Measurements from ENCODE around the gene ODAPH. TPM values are rescaled to one million over a fixed set of nuclear protein-coding genes. Genes with fewer than 3 reads are reported as not detected.

ODAPH gene
- total RNA-seq, 4 donors from 2014 or later = 0.23 TPM; not detected in 3

DNA sequence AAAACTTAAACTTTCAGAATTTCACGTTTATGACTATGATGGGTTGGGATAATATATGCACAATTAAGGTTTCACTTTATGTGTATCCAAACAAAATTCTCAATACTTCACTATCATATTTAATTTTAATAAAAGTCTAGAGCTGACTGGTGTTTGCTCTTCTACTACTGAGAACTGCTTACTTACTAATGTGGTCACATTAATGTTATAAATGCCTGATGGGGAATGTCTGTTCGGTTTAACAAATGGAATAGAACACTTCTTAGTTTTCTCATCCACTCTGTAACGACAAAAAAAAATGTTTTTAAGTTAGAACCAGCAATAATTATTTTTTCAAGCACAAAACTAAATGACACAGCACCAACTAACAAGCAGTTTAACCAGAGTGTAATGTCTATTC lies 40.2 kb downstream of the ODAPH start:
- Histone ChIP-seq H3K4me1 (no peaks in the 10 kb centered on the region), H3K9me3 (no peaks in the 10 kb centered on the region), H3K27ac (no peak overlapping the region), H3K4me3 (no peak overlapping the region), H3K27me3 (no peaks in the 10 kb centered on the region), H3K36me3 (no peaks in the 10 kb centered on the region)
- TF ChIP-seq, protein P1, sequence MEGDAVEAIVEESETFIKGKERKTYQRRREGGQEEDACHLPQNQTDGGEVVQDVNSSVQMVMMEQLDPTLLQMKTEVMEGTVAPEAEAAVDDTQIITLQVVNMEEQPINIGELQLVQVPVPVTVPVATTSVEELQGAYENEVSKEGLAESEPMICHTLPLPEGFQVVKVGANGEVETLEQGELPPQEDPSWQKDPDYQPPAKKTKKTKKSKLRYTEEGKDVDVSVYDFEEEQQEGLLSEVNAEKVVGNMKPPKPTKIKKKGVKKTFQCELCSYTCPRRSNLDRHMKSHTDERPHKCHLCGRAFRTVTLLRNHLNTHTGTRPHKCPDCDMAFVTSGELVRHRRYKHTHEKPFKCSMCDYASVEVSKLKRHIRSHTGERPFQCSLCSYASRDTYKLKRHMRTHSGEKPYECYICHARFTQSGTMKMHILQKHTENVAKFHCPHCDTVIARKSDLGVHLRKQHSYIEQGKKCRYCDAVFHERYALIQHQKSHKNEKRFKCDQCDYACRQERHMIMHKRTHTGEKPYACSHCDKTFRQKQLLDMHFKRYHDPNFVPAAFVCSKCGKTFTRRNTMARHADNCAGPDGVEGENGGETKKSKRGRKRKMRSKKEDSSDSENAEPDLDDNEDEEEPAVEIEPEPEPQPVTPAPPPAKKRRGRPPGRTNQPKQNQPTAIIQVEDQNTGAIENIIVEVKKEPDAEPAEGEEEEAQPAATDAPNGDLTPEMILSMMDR (IDR thresholded peaks at IDR 0.05) = no peak
- no peak for TF ChIP-seq POLR2A (IDR thresholded peaks at IDR 0.05)
- intact Hi-C loops (cut with DNase I) = no loop called here
- 65 to 72% methylated on average over 3 of the region's 3 CpGs for WGBS, 2 donors
- no peak for DNase-seq

DNA sequence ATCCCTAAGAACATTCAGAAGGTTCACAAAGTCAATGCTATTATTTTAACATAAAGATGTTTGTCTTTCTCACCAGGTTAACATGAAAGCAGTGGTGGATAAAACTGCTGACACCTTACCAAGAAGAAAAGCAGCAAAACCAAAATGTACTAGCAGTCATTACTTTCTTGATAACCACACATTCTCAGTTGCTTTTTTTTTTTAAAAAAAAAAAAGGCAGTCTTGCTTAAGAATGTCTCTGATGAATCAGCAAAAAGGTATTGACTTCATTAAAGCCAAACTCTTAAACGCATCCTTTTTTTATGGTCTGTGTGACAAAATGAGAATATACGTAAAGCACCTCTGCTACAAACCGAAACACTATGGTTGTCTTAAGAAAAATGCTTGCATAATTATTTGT lies 42.5 kb downstream of the ODAPH start:
- intact Hi-C loops (cut with DNase I) = no loop called here
- H3K36me3 ChIP-seq = no peaks in the 10 kb centered on the region
- H3K4me1 ChIP-seq = no peaks in the 10 kb centered on the region
- no peak for DNase-seq
- no peak overlapping the region for H3K4me3 ChIP-seq
- 57 to 64% methylated on average over 3 of the region's 3 CpGs for WGBS, 2 donors
- TF ChIP-seq, protein P1 (IDR thresholded peaks at IDR 0.05) = no peak
- no peak for TF ChIP-seq POLR2A (IDR thresholded peaks at IDR 0.05)
- no peak overlapping the region for H3K27ac ChIP-seq
- no peaks in the 10 kb centered on the region for H3K27me3 ChIP-seq
- no peaks in the 10 kb centered on the region for H3K9me3 ChIP-seq

DNA sequence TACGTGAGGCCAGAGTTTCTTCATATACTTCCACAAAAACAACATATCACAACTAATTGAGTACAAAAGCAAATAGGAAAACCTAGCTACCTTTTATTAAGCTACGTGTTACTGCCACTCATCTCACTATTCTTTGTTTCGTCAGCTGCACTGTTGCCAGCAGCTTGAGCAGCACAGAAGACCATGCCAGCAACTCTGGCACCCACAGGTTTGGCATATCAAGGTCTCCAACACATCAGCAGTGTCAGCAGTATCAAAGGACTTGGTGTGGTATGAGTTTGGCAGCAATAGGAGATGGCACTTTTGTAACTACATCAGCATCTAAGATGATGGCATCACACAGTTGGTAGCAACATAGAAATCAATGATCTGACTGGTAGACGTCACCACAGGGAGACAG lies 43.8 kb downstream of the ODAPH start:
- H3K27me3 ChIP-seq = no peaks in the 10 kb centered on the region

GRCh38 chr4:75605928-75606327 lies 50.1 kb downstream of the ODAPH start:
- Histone ChIP-seq H3K27ac (no peak overlapping the region), H3K9me3 (no peaks in the 10 kb centered on the region), H3K4me1 (no peaks in the 10 kb centered on the region), H3K36me3 (no peaks in the 10 kb centered on the region), H3K4me3 (no peak overlapping the region), H3K27me3 (no peaks in the 10 kb centered on the region)
- 89 to 95% methylated on average over 4 of the region's 4 CpGs for WGBS, 2 donors
- intact Hi-C loops (cut with DNase I) = no loop called here
- DNase-seq = no peak
- TF ChIP-seq, protein P1 (IDR thresholded peaks at IDR 0.05) = no peak
- TF ChIP-seq POLR2A (IDR thresholded peaks at IDR 0.05) = no peak

More for the DNA sequence above, 43.8 kb downstream of the ODAPH start:
- Histone ChIP-seq H3K4me1 (no peaks in the 10 kb centered on the region), H3K4me3 (no peak overlapping the region), H3K9me3 (no peaks in the 10 kb centered on the region), H3K27ac (no peak overlapping the region), H3K36me3 (no peaks in the 10 kb centered on the region)
- intact Hi-C loops (cut with DNase I) = no loop called here
- no peak for TF ChIP-seq POLR2A (IDR thresholded peaks at IDR 0.05)
- TF ChIP-seq, protein P1 (IDR thresholded peaks at IDR 0.05) = no peak
- DNase-seq = no peak
- WGBS, 2 donors = 80 to 88% methylated on average over 4 of the region's 4 CpGs

GRCh38 chr4:75612306-75612705 lies 56.4 kb downstream of the ODAPH start:
- no peak for TF ChIP-seq POLR2A (IDR thresholded peaks at IDR 0.05)
- TF ChIP-seq, protein P1 (IDR thresholded peaks at IDR 0.05) = no peak
- Histone ChIP-seq H3K27me3 (no peaks in the 10 kb centered on the region), H3K27ac (no peak overlapping the region), H3K9me3 (no peaks in the 10 kb centered on the region), H3K4me1 (no peaks in the 10 kb centered on the region), H3K36me3 (no peaks in the 10 kb centered on the region), H3K4me3 (no peak overlapping the region)
- WGBS, 2 donors = 85 to 90% methylated on average over 1 of the region's 1 CpG
- intact Hi-C loops (cut with DNase I) = no loop called here
- DNase-seq = no peak

Other genes starting within 250 kb of the ODAPH start
- gene RCHY1, start 41.7 kb upstream of the ODAPH start, total RNA-seq = 10 to 100 TPM; 11.6 to 27.5 (median 15.1) TPM
- gene THAP6, start 41.6 kb upstream of the ODAPH start, total RNA-seq = 10 to 100 TPM in 1 of 4 donors, 1 to 10 TPM in 3; 5.3 to 17.9 (median 7.3) TPM
- 1 to 10 TPM in 2 of 4 donors, under 1 TPM in 2; 0.13 to 1.3 (median 0.71) TPM for gene CDKL2, start 74.5 kb downstream of the ODAPH start, total RNA-seq
- 10 to 100 TPM; 51.5 to 90.2 (median 65.1) TPM for gene G3BP2, start 117.3 kb downstream of the ODAPH start, total RNA-seq
- gene USO1, start 168.5 kb downstream of the ODAPH start, total RNA-seq = 10 to 100 TPM; 49.0 to 79.2 (median 69.8) TPM

Data from esophagus squamous epithelium (tissue), 5 donors.